Ovary (tissue), 3 donors: ENCODE results near the gene FAM120AOS.

Experiments used
- EP300 ChIP-seq: sonication (generic); formaldehyde crosslinking; IDR thresholded peaks from one replicate; pipeline ENCODE4 v1.6.1; 2017; ENCODE audit warnings: antibody characterized with exemption
- POLR2A ChIP-seq: fragments of 450-650 bp; IDR thresholded peaks from one replicate; pipeline ENCODE4 v1.6.1; 2017; ENCODE audit warnings: antibody characterized with exemption, mild to moderate bottlenecking, moderate library complexity
- TF ChIP-seq, protein P1 (sequence below), 3 donors: fragments of 450-650 bp in 2 of 3; fragments of 200-600 bp in 1 of 3; IDR thresholded peaks; one replicate each; pipeline versions ENCODE4 v1.5.1 to v1.8.0; 2016 to 2022; ENCODE audit warnings: antibody characterized with exemption in 3 of 3, mild to moderate bottlenecking in 1 of 3
- donor health status: DM: no; HTN: no; CAD: no.

DNA sequence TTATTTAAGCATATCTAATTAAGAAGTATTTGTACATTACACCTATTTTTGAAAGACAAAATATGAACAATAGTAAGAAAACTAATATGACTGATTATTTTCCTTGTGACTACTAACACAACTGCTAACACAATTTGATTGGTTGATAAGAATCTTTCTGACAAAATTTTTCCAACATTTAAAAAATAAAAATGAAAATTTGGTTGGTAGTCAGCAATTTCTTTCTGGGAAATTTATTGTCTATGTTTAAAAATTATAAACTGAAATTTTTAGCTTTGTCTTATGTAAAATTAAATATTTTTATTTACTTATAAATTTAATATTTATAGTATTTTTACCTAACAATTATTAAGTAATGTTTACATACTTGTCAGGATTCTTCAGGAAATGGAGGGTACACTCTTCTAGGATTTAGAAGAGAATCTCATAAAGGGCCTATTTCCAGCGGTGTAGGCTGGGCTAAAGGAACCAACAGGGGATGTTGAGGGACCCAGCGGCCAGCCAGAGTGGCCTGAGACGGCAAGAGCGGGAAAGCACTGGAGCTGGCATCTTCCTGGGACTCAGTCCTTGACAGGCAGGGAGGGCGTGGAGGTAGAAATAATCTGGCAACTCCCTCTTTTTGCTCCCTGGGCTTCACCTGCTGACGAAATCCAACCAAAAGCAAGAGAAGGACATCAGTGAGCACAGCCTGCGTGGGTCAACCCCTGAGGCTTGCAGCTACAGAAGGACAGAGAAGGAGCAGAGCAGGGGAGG is 16.6 kb downstream of the FAM120AOS start:
- TF ChIP-seq, protein P1, sequence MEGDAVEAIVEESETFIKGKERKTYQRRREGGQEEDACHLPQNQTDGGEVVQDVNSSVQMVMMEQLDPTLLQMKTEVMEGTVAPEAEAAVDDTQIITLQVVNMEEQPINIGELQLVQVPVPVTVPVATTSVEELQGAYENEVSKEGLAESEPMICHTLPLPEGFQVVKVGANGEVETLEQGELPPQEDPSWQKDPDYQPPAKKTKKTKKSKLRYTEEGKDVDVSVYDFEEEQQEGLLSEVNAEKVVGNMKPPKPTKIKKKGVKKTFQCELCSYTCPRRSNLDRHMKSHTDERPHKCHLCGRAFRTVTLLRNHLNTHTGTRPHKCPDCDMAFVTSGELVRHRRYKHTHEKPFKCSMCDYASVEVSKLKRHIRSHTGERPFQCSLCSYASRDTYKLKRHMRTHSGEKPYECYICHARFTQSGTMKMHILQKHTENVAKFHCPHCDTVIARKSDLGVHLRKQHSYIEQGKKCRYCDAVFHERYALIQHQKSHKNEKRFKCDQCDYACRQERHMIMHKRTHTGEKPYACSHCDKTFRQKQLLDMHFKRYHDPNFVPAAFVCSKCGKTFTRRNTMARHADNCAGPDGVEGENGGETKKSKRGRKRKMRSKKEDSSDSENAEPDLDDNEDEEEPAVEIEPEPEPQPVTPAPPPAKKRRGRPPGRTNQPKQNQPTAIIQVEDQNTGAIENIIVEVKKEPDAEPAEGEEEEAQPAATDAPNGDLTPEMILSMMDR (IDR thresholded peaks at IDR 0.05), result no peak
- no peak for TF ChIP-seq EP300
- no peak for TF ChIP-seq POLR2A
